IPS-18a (cell line): ENCODE data around the gene DLG2.

Experiments used
- H3K27ac ChIP-seq: one replicate; pipeline ENCODE4 v1.5.1; 2013; ENCODE audit warnings: low read length
- H3K27me3 ChIP-seq: one replicate; pipeline ENCODE4 v1.6.1; 2013; ENCODE audit warnings: mild to moderate bottlenecking, low read length; ENCODE audit not compliant: control insufficient read depth, insufficient read depth
- H3K36me3 ChIP-seq: one replicate; pipeline ENCODE4 v1.6.1; 2013; ENCODE audit warnings: low read depth, low read length; ENCODE audit not compliant: control insufficient read depth
- H3K4me1 ChIP-seq: one replicate; pipeline ENCODE4 v1.6.1; 2013; ENCODE audit warnings: low read depth, low read length; ENCODE audit not compliant: control insufficient read depth
- H3K4me3 ChIP-seq: one replicate; pipeline ENCODE4 v1.5.1; 2013; ENCODE audit warnings: low read length
- H3K9ac ChIP-seq: one replicate; pipeline ENCODE4 v1.6.1; 2013; ENCODE audit warnings: mild to moderate bottlenecking, low read length, moderate library complexity
- H3K9me3 ChIP-seq: one replicate; pipeline ENCODE4 v1.6.1; 2013; ENCODE audit warnings: low read depth, low read length; ENCODE audit not compliant: control insufficient read depth

DLG2 gene

DNA sequence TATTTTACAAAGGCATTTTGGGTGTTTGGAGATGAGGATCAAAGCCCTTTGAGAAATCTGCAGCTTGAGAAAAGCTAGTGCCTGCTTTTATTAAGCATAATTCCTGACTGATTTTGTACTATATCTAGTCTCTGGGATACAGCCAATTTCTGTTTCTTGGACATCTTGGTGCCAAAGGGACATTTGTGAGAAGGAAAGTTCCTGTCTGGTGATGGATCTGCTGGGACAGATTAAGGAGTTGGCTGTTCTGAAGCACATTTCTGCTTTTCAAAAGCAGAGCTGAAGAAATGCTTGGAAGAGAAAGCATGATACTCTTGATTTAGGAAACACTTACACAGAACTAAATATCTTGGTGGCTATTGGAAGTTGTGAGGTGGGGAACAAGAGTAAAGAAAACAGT lies 2086.4 kb downstream of the DLG2 start:
- Histone ChIP-seq H3K4me3 (no peak overlapping the region), H3K27me3 (no peaks in the 10 kb centered on the region), H3K9ac (no peak overlapping the region), H3K27ac (no peak overlapping the region), H3K4me1 (peaks cover 8% of the 10 kb centered on the region), H3K9me3 (no peaks in the 10 kb centered on the region), H3K36me3 (no peaks in the 10 kb centered on the region)

DNA sequence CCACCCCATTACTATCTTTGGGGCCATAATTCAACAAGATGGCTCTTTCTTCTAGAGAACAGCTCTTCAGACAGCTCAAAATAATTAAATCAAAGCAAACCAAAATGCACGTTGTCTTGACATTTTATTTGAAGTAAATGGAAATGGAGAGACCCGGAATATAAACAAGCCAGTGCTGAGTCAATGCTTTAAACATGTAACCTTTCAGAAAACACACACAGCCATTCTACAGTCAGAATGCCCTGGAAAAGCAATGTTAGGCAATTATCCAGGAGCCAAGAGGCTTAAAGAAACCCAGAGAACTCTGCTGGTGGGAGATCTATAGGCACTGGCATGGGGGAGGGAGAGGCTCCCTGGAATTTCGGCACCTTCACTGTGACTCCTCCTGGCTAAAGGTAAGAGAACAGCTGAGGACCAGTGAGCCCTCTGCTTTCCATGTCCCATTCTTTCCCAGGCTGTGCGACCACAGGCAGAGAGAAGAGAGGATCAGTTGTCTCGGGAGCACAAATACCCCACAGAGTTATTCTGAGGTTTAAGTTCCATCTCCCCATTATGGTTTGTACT lies 2086.9 kb downstream of the DLG2 start:
- peaks cover 5% of the 10 kb centered on the region for H3K4me1 ChIP-seq
- H3K4me3 ChIP-seq: no peak overlapping the region
- no peaks in the 10 kb centered on the region for H3K27me3 ChIP-seq
- no peak overlapping the region for H3K9ac ChIP-seq
- no peaks in the 10 kb centered on the region for H3K9me3 ChIP-seq
- H3K27ac ChIP-seq: no peak overlapping the region
- no peaks in the 10 kb centered on the region for H3K36me3 ChIP-seq

DNA sequence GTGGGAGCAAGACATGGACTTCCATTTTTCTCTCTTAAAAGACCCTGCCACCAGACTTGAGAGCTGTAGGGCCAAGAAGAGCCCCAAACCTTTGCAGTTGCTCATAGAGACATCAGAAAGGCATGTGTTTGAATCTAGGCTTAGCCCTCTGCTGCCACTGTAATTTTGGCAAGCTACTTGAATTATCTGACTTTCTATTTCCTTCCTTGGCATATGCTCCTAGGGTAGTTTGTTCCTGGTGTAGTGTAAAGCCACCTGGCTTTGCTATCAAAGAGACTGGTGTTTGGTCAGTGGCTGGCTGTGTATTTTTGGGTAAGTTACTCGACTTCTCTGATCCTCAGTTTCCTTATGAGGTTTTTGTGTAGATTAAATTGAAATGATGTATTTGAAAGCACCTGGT lies 2088.9 kb downstream of the DLG2 start:
- Histone ChIP-seq H3K4me1 (peaks cover 5% of the 10 kb centered on the region), H3K9me3 (no peaks in the 10 kb centered on the region), H3K27me3 (no peaks in the 10 kb centered on the region), H3K36me3 (no peaks in the 10 kb centered on the region), H3K4me3 (no peak overlapping the region), H3K27ac (no peak overlapping the region), H3K9ac (no peak overlapping the region)

DNA sequence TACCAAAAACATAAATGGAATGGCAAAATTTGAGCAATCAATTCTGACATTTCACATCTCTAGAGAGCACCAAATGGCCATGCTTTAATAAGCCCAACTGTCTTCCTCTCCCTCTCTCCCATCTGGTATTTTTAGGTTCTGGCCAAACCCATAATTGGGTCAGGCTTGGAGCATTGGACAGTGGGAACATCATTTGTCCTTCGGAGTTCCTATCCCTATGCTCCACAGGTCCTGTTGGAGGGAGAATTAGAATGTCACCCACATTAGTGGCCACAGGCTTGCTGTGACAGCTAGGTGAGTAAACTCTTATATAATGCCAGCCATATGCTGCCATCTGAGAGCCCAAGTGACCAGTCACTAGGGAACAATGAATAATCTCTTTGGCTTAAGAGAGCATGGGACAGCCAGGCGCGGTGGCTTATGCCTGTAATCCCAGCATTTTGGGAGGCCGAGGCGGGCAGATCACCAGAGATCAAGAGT lies 2090.0 kb downstream of the DLG2 start:
- no peak overlapping the region for H3K4me3 ChIP-seq
- no peak overlapping the region for H3K27ac ChIP-seq
- H3K27me3 ChIP-seq: no peaks in the 10 kb centered on the region
- no peak overlapping the region for H3K9ac ChIP-seq
- H3K4me1 ChIP-seq: peaks cover 5% of the 10 kb centered on the region
- H3K36me3 ChIP-seq: no peaks in the 10 kb centered on the region
- no peaks in the 10 kb centered on the region for H3K9me3 ChIP-seq

DNA sequence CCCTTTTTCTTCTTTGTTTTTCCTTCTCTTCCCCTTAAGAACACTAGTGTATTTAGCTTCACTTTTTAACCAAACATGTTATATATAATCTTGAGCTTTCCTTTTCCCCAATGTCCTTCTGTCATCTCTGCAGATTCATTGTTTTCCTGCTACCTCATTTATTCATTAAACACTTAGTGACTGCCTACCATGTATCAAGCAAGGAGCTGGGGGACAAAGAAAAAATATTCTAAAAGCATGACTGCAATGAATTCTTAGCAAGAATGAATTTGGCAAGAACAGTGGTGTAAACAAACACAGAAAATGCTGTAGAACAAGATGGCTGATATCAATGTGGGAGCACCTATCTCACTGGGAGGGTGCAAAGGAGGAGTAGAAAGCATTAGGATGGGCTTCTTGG lies 2094.0 kb downstream of the DLG2 start:
- no peaks in the 10 kb centered on the region for H3K36me3 ChIP-seq
- H3K4me1 ChIP-seq: no peaks in the 10 kb centered on the region
- no peak overlapping the region for H3K4me3 ChIP-seq
- H3K9ac ChIP-seq: no peak overlapping the region
- H3K27ac ChIP-seq: no peak overlapping the region
- H3K27me3 ChIP-seq: no peaks in the 10 kb centered on the region
- no peaks in the 10 kb centered on the region for H3K9me3 ChIP-seq

DNA sequence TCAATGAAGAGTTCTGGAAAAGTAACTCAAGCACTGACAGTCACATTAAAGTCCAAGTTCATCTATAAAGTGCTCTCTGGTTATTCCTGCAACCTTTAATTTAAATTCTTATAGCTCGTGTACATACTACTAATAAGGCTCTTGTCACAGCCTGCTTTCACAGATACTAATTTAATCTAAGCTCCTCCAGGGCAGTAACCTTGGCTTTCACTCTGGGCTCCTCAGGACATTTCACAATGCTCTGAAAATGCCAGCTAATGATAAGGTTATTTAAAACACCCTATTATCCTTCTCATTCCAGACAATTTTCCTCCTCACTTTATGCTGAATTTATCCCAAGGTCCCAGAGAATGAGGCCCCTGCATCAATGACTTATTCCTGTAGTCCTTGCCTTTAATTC lies 2098.3 kb downstream of the DLG2 start:
- Histone ChIP-seq H3K4me3 (no peak overlapping the region), H3K27ac (no peak overlapping the region), H3K27me3 (no peaks in the 10 kb centered on the region), H3K4me1 (no peaks in the 10 kb centered on the region), H3K36me3 (no peaks in the 10 kb centered on the region), H3K9ac (no peak overlapping the region), H3K9me3 (no peaks in the 10 kb centered on the region)

DNA sequence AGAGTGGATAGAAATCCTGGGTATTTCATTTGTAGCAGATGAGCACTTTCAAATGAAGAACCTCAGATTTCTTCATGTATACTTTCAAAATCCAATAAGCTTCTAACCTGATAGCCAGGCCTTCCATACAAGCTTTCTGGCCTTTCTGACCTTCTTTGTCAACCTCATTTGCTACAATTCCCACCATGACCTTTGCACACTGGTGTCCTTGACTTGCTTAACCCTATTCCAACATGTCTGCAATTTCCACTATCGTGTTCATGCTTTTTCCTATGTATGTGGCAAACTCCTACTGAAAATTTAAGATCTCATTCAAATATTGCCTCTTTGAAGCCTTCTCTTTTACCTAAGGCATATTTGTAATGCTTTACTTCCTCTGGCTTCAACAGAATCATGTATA lies 2098.9 kb downstream of the DLG2 start:
- no peaks in the 10 kb centered on the region for H3K4me1 ChIP-seq
- H3K4me3 ChIP-seq: no peak overlapping the region
- no peak overlapping the region for H3K27ac ChIP-seq
- H3K9ac ChIP-seq: no peak overlapping the region
- no peaks in the 10 kb centered on the region for H3K36me3 ChIP-seq
- no peaks in the 10 kb centered on the region for H3K27me3 ChIP-seq
- no peaks in the 10 kb centered on the region for H3K9me3 ChIP-seq

DNA sequence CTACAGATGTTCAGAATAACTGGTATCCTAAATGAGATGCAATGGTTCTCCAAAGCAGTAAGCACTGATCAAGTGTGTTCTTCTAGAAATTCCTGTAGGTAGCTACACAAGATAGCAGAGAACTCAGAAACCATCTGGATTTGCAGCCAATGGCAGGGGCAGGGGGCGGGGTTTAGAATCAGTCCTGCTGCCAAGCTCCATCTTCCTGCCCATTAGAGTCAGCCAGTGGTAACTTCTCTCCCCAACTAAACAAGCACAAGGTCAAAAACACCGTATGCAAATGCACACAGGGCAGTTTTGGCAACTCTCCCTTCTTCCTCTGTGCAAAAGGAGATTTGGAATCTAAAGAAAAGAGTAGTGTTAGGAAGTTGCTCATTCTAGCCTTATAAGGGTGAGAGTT lies 2103.5 kb downstream of the DLG2 start:
- Histone ChIP-seq H3K27me3 (no peaks in the 10 kb centered on the region), H3K36me3 (no peaks in the 10 kb centered on the region), H3K4me3 (no peak overlapping the region), H3K9ac (no peak overlapping the region), H3K4me1 (no peaks in the 10 kb centered on the region), H3K27ac (no peak overlapping the region), H3K9me3 (no peaks in the 10 kb centered on the region)

DNA sequence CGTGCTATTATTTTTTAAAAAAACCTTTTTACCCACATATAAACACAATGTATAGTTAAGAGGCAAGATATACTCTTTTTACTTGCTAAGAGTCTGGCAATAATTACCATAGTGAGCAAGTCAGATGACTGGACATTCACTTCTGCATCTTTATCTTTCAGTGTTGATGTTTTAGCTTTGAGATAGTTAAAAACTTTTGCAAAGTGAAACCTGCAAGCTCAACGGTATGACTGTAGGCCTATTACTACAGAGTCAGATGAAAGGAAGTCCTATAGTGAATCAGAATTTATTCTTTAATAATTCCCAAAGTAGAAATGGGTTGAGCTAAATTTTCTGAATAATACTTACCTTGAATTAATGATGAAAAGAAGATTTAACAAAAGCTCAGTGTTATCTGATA lies 2104.2 kb downstream of the DLG2 start:
- no peaks in the 10 kb centered on the region for H3K9me3 ChIP-seq
- H3K4me1 ChIP-seq: no peaks in the 10 kb centered on the region
- H3K36me3 ChIP-seq: no peaks in the 10 kb centered on the region
- no peak overlapping the region for H3K27ac ChIP-seq
- H3K27me3 ChIP-seq: no peaks in the 10 kb centered on the region
- H3K9ac ChIP-seq: no peak overlapping the region
- no peak overlapping the region for H3K4me3 ChIP-seq

DNA sequence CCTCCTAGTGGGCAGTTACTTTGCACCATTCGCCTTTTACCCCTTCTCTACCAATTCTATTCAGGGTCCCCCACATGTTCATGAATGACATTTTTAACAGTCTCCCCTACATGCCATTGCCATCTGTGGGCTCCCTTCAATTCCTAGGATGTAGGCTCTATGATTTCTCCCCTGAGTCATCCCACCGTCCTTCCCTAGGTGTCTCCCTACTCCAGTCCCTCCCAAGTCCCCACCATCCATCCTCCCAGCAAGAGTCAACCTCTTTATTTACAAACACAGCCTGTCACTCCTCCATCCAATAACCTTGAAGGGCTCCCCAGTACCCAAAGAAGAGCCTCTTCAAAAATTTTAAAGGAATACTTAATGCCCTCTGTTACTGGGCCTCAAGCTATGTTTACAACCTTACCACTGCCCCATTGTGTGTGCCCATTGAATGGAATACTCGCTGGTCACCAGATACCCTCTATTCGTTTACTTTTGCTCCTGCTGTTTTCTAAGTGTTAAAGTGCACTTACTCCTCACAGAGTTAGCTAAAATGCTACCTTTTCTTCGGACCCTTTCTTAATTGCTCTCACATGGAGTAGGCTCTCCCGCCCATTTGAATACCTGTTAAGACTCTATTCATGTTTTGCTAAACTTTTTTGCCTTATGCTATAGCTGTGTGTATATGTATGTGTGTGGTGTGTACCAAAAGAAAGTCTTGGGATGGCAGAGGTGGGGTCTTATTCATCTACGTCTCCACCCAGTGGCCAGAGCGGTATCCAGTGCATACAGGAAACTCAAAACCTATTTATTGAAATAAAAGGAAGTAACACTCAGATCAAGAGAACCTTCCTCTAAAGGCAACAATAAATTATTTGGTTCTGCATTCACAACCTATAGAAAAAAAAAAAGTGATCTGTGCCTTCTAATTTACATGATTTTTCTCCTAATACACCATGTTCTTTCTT lies 2105.2 kb downstream of the DLG2 start:
- H3K27me3 ChIP-seq: no peaks in the 10 kb centered on the region
- no peak overlapping the region for H3K4me3 ChIP-seq
- no peak overlapping the region for H3K27ac ChIP-seq
- no peak overlapping the region for H3K9ac ChIP-seq
- no peaks in the 10 kb centered on the region for H3K9me3 ChIP-seq
- no peaks in the 10 kb centered on the region for H3K4me1 ChIP-seq
- H3K36me3 ChIP-seq: no peaks in the 10 kb centered on the region

DNA sequence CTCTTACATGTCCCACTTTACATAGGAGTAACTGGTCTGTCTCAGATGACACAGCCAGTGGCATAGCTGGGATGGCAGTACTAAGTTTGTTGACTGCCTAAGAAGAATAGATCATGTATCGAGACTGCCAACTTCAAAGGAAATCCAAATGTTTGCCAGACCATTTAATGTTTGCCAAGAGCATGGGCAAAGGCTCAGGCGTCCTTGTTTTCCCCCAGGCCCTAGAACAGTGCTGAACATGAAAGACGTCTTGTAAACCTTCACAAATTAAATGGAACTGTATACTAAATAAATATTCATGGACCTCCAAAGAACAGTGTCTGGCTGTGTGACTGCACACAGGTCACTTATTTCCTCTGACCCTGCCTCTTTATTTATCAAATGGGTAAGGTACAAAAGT lies 2106.3 kb downstream of the DLG2 start:
- no peaks in the 10 kb centered on the region for H3K36me3 ChIP-seq
- no peak overlapping the region for H3K27ac ChIP-seq
- no peaks in the 10 kb centered on the region for H3K4me1 ChIP-seq
- H3K27me3 ChIP-seq: no peaks in the 10 kb centered on the region
- H3K4me3 ChIP-seq: no peak overlapping the region
- no peak overlapping the region for H3K9ac ChIP-seq
- no peaks in the 10 kb centered on the region for H3K9me3 ChIP-seq

DNA sequence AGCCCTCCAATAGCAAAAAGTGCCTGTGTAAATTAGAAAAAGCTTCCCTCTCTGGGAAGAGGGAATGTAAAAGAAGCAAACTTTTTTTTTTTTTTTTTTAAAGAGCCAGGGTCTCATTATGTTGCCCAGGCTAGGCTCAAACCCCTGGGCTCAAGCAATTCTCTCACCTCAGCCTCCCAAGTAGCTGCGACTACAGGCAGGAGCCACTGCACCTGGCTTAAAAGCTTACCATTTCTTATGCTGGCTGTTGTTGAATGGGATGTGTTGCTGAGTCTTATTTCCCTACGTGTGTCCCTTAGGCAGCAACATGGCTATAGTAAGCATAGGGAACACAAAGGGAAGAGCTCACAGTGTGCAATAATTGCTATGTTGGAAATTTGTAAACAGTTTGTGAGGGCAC lies 2115.5 kb downstream of the DLG2 start:
- no peak overlapping the region for H3K27ac ChIP-seq

More for the DNA sequence above, 2115.5 kb downstream of the DLG2 start:
- Histone ChIP-seq H3K4me1 (peaks cover 4% of the 10 kb centered on the region), H3K9ac (no peak overlapping the region), H3K27me3 (no peaks in the 10 kb centered on the region), H3K9me3 (no peaks in the 10 kb centered on the region), H3K36me3 (no peaks in the 10 kb centered on the region), H3K4me3 (no peak overlapping the region)
